Stomach (tissue), 9 donors: ENCODE measurements around the gene CD1E. TPM values are rescaled to one million over a fixed set of nuclear protein-coding genes. Genes with fewer than 3 reads are reported as not detected.
"Not testable (repeated sequence)": the region's sequence is repeated elsewhere in the genome, so short reads cannot be mapped to it uniquely, and the experiment has no call there.

Experiments used
- DNase-seq, 2 donors: peaks; one replicate each; pipeline versions ENCODE4 v3.0.0 to v3.0.0-alpha.2; 2013 to 2019
- H3K27ac ChIP-seq, 5 donors: fragments of 200-600 bp in 4 of 5; sonication (generic) in 4 of 5; one replicate each; pipeline ENCODE4 v1.5.1; 2013 to 2019; ENCODE audit warnings: mild to moderate bottlenecking in 1 of 5, moderate library complexity in 1 of 5
- H3K27me3 ChIP-seq, 3 donors: fragments of 200-600 bp; sonication (generic); one replicate each; pipeline ENCODE4 v1.5.1; 2017 to 2019; ENCODE audit warnings: mixed run types in 1 of 3
- H3K36me3 ChIP-seq, 4 donors: fragments of 200-600 bp; sonication (generic); 1 replicate in 3 of 4; 2 replicates in 1 of 4; pipeline ENCODE4 v1.5.1; 2016 to 2019
- H3K4me1 ChIP-seq, 4 donors: fragments of 200-600 bp; sonication (generic); one replicate each; pipeline ENCODE4 v1.5.1; 2016 to 2019
- H3K4me3 ChIP-seq, 4 donors: fragments of 200-600 bp; sonication (generic) in 3 of 4; one replicate each; pipeline ENCODE4 v1.5.1; 2016 to 2019; ENCODE audit warnings: mild to moderate bottlenecking in 1 of 4
- H3K9me3 ChIP-seq, 4 donors: fragments of 200-600 bp; sonication (generic); one replicate each; pipeline ENCODE4 v1.5.1; 2016 to 2019
- CTCF ChIP-seq, 7 experiments: fragments of 450-650 bp in 4 of 7; fragments of 200-600 bp in 3 of 7; sonication (generic) in 3 of 7; IDR thresholded peaks; one replicate each; pipeline ENCODE4 v1.5.1; 2016 to 2019; ENCODE audit warnings: antibody characterized with exemption in 7 of 7, control low read depth in 2 of 7, mild to moderate bottlenecking in 1 of 7
- EP300 ChIP-seq: sonication (generic); formaldehyde crosslinking; IDR thresholded peaks from one replicate; pipeline ENCODE4 v1.6.1; 2017; ENCODE audit warnings: antibody characterized with exemption
- POLR2A ChIP-seq, 4 donors: fragments of 450-650 bp; IDR thresholded peaks; one replicate each; pipeline ENCODE4 v1.6.1; 2016; ENCODE audit warnings: antibody characterized with exemption in 4 of 4, control low read depth in 2 of 4, mild to moderate bottlenecking in 1 of 4, moderate library complexity in 1 of 4
- POLR2AphosphoS5 ChIP-seq, 3 donors: sonication (generic); formaldehyde crosslinking; IDR thresholded peaks; one replicate each; pipeline ENCODE4 v1.6.1; 2016; ENCODE audit warnings: antibody characterized with exemption in 3 of 3
- WGBS, 5 donors: extraction: QIAGEN DNeasy Blood & Tissue Kit in 3 of 5; methylation state at CpG; one replicate each; pipeline versions ENCODE4 v1.1.5 to v1.1.7; 2013 to 2018; 5-methylcytosine and 5-hydroxymethylcytosine counted together
- intact Hi-C: fragments of 100-400 bp; cut with DNase I; formaldehyde crosslinking; loops from one replicate; pipeline ENCODE4 v1.15.1; 2023; ENCODE audit warnings: low total_unique reads
- polyA plus RNA-seq, 3 donors: library from polyadenylated mRNA; stranded (reverse); fragments of 200-250 nt; gene quantifications; one replicate each; pipeline ENCODE4 v1.2.3, GENCODE V29; 2013
- total RNA-seq, 5 donors: library from RNA; depleted of rRNA; stranded (reverse); fragments of >200 nt; gene quantifications; one replicate each; pipeline versions ENCODE4 v1.1.0 to v1.2.3, GENCODE V29; 2014 to 2016
- donor health status: healthy with polysubstance abuse.
- donor health status: Bipolar disorder and iron deficiency.
- donor health status: healthy.

The CD1E gene
- total and polyA plus RNA-seq, 8 donors, result 0.53 to 0.92 TPM; not detected in 6

- 38 to 68% (median 63%) methylated on average over 1 of the region's 1 CpG for WGBS, 5 donors
- intact Hi-C loops, result no loop called here
- TF ChIP-seq CTCF (IDR thresholded peaks at IDR 0.05), result no peak
- no peak for TF ChIP-seq POLR2A (IDR thresholded peaks at IDR 0.05)
- TF ChIP-seq POLR2AphosphoS5 (IDR thresholded peaks at IDR 0.05), result no peak
- TF ChIP-seq EP300, result no peak
- H3K4me1 ChIP-seq, result no peaks in the 10 kb centered on the region
- no peak for DNase-seq
- H3K27ac ChIP-seq, result no peak overlapping the region
- no peak overlapping the region for H3K4me3 ChIP-seq
- H3K36me3 ChIP-seq, result no peaks in the 10 kb centered on the region
- H3K9me3 ChIP-seq, result no peaks in the 10 kb centered on the region
- H3K27me3 ChIP-seq, result no peaks in the 10 kb centered on the region
These were observed 9.2 kb downstream of the CD1E start for GRCh38 chr1:158362941-158363340.

GRCh38 chr1:158366783-158367182 lies 13.1 kb downstream of the CD1E start:
- DNase-seq, result no peak
- Histone ChIP-seq H3K27ac (no peak overlapping the region), H3K4me3 (no peak overlapping the region), H3K9me3 (peaks cover 0 to 14% (median 9%) of the 10 kb centered on the region in 4 donors), H3K4me1 (no peaks in the 10 kb centered on the region), H3K27me3 (no peaks in the 10 kb centered on the region), H3K36me3 (no peaks in the 10 kb centered on the region)
- TF ChIP-seq CTCF (IDR thresholded peaks at IDR 0.05) (no peak), POLR2A (IDR thresholded peaks at IDR 0.05) (no peak), EP300 (no peak), POLR2AphosphoS5 (IDR thresholded peaks at IDR 0.05) (no peak)
- intact Hi-C loops, result no loop called here

GRCh38 chr1:158371188-158371953 lies 17.7 kb downstream of the CD1E start:
- Histone ChIP-seq H3K9me3 (peaks cover 0 to 39% (median 33%) of the 10 kb centered on the region in 4 donors), H3K4me1 (no peaks in the 10 kb centered on the region), H3K36me3 (no peaks in the 10 kb centered on the region), H3K27ac (no peak overlapping the region), H3K27me3 (peaks cover 0 to 2% (median 0%) of the 10 kb centered on the region in 3 donors), H3K4me3 (no peak overlapping the region)
- intact Hi-C loops, result no loop called here
- DNase-seq, result no peak
- TF ChIP-seq POLR2A (IDR thresholded peaks at IDR 0.05), result no peak
- TF ChIP-seq CTCF (IDR thresholded peaks at IDR 0.05), result no peak
- no peak for TF ChIP-seq EP300
- no peak for TF ChIP-seq POLR2AphosphoS5 (IDR thresholded peaks at IDR 0.05)
- WGBS, 5 donors, result 59 to 67% (median 64%) methylated on average over 6 of the region's 6 CpGs

- H3K36me3 ChIP-seq, intact Hi-C loops, DNase-seq, H3K27me3 ChIP-seq, H3K27ac ChIP-seq, H3K4me3 ChIP-seq, H3K4me1 ChIP-seq: not testable (repeated sequence)
- peaks cover 0 to 37% (median 32%) of the 10 kb centered on the region in 4 donors for H3K9me3 ChIP-seq
- WGBS, 5 donors, result 88 to 98% (median 95%) methylated on average over 6 to 25 of the region's 25 CpGs
These were observed 20.4 kb downstream of the CD1E start for GRCh38 chr1:158374101-158374500.

GRCh38 chr1:158374860-158375259 lies 21.2 kb downstream of the CD1E start:
- DNase-seq, result no peak
- Histone ChIP-seq H3K4me3 (no peak overlapping the region), H3K4me1 (no peaks in the 10 kb centered on the region), H3K27me3 (peaks cover 0 to 2% (median 0%) of the 10 kb centered on the region in 3 donors), H3K27ac (no peak overlapping the region), H3K9me3 (peaks cover 0 to 37% (median 32%) of the 10 kb centered on the region in 4 donors), H3K36me3 (no peaks in the 10 kb centered on the region)
- 58 to 79% (median 70%) methylated on average over 1 of the region's 1 CpG for WGBS, 5 donors
- intact Hi-C loops, result no loop called here
- no peak for TF ChIP-seq EP300
- TF ChIP-seq POLR2AphosphoS5 (IDR thresholded peaks at IDR 0.05), result no peak
- TF ChIP-seq POLR2A (IDR thresholded peaks at IDR 0.05), result no peak
- TF ChIP-seq CTCF (IDR thresholded peaks at IDR 0.05), result no peak
